Measurements from ENCODE around the gene GPR27.
A peak's percentile ranks its signal among the peaks of the same experiment; 100 is the strongest.

Gene GPR27, protein sequence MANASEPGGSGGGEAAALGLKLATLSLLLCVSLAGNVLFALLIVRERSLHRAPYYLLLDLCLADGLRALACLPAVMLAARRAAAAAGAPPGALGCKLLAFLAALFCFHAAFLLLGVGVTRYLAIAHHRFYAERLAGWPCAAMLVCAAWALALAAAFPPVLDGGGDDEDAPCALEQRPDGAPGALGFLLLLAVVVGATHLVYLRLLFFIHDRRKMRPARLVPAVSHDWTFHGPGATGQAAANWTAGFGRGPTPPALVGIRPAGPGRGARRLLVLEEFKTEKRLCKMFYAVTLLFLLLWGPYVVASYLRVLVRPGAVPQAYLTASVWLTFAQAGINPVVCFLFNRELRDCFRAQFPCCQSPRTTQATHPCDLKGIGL

DNA sequence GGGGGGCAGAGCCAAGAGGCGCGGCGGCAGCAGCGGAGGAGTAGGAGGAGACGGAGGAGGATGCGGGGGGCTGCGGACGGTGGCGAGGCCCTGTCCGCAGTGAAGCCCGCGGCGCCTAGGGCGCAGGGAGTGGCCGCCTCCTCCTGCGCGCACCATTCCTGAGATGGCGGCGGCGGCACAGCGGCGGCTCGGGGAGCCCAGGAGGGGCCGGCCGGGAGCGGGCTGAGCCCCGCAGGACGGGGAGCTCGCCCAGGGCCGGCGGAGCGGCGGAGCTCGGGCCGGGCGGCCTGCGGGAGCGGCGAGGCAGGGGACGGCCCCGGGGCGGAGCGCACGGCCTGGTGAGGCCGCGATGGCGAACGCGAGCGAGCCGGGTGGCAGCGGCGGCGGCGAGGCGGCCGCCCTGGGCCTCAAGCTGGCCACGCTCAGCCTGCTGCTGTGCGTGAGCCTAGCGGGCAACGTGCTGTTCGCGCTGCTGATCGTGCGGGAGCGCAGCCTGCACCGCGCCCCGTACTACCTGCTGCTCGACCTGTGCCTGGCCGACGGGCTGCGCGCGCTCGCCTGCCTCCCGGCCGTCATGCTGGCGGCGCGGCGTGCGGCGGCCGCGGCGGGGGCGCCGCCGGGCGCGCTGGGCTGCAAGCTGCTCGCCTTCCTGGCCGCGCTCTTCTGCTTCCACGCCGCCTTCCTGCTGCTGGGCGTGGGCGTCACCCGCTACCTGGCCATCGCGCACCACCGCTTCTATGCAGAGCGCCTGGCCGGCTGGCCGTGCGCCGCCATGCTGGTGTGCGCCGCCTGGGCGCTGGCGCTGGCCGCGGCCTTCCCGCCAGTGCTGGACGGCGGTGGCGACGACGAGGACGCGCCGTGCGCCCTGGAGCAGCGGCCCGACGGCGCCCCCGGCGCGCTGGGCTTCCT lies at the start of gene GPR27:
Gene GPR27 (plus strand): TSS at position 155 of the 909 bp plus-strand sequence. CDS start 195 bp downstream, at position 350.
- DNase-seq (ENCODE audit: low read depth), result peak; percentile 23

DNA sequence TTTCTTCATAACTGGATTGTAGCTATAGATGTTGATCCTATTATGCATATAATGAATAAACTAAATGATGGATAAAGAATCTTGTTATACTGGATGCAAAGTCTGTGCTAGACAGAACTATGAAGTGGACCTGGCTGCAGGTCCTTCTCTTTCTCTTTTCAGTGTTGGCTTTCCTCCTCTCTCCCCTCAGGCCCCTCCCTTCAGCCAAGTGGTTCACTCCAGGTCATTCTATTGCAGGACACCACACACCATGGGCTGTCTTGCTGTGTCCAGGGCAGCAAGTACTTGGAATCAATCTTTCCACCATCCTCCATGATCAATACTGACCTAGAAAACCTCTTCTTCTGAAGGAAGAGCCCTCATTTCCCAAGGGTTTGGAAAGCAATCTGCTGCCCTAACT lies 48.7 kb upstream of the GPR27 start:
- DNase-seq (ENCODE audit: low read depth), result no peak

DNA sequence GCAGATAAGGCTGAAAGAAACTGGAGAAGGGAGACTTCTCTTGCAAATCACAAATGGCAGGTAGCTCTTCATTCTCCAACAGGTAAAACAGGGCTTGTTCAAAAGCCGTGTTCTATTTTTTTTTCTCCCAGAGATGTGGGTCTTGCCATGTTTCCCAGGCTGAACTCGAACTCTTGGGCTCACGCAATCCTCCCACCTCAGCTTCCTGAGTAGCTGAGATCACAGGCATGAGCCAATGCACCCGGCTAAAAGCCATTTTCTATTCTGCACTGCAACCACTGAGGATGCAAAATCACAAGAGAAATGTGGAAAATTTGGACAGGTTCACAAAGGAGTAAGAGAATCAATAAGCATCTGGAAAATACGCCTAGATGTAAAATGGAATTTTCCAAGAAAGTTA lies 48.0 kb upstream of the GPR27 start:
- DNase-seq (ENCODE audit: low read depth), result no peak

DNA sequence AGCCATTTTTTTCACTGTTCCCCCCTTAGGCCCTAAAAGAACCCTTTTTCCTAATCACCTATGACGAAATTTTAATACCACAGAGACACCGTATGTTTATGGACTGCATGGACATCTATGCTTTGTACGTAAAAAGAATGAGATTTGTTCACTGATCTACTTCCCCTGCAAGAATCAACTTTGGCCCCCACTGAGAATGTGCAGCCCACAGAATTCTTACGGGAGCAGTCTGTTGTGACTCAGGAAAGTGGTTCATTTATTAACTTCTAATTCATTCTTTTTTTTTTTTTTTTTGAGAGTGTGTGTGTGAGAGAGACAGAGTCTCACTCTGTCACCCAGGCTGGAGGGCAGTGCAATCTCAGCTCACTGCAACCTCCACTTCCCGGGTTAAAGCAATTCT lies 46.1 kb upstream of the GPR27 start:
- no peak for DNase-seq (ENCODE audit: low read depth)

DNA sequence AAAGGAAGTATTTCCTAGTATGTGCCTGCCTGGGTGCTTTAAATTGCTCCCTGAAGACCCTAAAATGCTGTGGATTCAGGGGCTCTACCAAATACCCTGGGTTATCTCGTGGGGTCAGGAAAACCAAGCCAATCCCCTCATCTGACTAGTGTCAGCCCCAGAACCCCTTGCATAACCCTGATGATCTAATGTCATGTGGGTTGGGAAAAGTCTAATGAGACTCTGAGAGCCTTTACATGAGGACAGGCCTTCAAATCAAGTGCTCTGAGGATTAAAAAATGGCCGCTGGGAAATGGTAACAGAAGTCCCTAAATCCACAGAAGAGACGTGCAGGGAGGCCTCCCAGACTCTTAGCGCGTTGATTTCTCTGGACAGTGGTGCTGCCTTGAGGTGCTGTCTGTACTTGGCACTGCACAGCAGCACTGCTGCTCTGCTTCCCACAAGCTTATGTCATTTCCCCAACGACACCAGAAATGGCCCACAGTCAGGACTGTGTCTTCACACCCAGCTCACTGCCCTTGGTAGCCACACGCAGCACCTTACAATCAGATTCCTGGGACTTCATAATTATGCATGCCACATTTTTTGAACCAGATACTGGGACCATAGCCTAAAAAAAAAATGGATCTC lies 45.1 kb upstream of the GPR27 start:
- no peak for DNase-seq (ENCODE audit: low read depth)

DNA sequence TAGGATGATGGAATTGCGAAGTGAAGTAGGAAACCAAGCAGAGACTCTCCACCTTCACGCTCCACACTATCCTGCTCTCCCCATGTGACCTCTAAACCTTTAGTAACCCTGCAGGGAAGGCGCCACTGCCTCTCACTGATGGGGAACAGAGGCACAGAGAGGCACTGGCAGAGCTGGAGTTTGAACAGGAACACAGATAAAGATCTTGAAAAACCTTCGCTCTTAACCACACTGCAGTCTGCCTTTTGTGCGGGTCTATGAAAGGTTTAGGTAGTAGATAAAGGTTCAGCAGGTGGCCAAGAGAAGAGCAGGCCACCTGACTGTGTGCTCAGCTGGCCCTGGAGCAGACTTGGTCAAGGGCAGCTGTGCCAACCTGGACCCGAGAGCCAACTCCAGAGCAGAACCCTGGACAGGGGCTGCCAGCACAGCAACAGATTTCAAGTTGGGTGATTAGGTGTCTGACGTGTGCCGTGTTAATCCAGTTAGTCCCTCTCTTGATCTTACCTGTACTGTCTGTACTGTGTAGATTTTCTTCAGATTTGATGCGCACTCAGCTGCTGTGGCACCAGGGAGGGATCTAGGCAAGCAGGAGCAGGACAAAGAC lies 43.6 kb upstream of the GPR27 start:
- DNase-seq (ENCODE audit: low read depth), result no peak

DNA sequence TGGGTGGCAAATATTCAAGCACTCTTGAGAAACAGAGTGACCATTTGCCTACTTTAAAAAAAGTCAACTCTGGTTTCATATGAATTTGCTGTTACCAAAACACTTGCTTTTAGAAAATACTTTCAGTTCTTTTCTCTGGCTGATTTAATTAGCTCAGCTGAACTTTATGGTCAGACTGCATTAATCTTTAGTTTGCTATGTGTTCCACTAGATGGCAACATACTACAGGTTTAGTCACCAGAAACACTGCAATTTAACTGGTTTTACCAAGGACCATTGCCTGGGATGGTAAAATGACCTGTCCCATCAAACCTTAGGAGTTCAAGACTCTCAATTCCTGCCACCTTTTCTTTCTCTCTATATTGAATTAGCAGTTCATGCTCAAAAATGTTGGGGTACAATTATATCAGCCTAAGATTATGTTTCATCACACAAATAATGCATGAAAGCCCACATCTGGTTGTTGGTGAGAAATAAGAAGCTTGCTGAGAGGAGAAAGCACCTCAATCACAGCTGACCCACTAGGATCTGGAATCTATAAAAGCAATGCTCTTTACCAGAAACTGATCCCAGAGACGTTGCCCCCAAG lies 42.7 kb upstream of the GPR27 start:
- DNase-seq (ENCODE audit: low read depth), result no peak

DNA sequence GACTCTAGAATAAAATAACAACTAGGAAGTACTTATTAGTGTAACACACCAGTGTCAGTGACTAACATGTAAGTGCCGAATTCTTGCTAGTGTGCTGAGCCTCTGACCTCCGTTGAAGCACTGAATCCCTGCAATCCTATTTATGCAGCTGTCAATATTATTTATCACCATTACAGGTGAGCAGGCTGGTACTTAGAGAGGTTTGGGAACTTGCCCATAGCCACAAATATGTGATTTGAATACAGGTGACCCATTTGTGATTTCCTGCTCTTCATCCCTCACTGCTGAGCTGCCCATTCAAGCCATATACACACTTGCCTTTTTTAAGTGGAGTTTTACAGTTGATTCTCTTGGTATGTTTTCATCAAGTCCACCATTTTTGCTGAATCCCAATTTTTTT lies 40.6 kb upstream of the GPR27 start:
- DNase-seq (ENCODE audit: low read depth), result no peak

DNA sequence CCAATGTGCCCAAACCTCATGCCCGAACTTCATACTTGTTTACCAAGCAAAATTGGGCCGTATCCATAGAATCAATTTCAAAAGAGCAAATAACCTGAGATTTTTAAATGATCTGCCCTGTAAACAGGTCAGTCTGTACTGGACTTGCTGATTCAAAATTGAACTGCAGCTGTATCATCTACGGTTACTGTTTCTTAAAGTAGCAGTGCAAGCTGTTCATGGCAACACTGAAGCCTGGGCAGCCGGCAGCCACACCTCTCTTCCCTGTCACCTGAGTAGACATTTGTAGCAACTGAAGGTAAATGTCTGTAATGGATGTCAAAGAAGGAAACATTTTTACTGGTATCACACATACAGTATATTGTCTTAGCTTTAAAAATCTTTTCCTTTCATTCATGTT lies 39.1 kb upstream of the GPR27 start:
- no peak for DNase-seq (ENCODE audit: low read depth)

DNA sequence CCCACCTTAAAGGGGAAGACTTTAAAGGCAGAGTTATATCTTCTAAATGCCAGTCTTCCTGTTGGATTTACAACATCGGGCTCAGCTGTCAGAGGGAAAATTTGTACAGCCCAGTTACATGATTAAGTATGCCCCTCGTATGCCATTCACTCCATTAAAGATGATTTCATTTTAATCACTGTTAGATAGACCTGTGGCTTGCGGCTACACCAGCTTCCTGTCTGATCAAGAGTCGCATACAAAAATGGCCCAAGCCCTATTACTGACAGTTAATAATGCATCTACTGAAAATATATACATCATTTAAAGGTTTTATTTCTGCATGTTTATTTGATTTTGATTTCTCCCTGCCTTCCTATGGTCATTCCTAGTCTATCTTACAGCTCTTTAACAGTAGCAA lies 35.6 kb upstream of the GPR27 start:
- DNase-seq (ENCODE audit: low read depth), result no peak

DNA sequence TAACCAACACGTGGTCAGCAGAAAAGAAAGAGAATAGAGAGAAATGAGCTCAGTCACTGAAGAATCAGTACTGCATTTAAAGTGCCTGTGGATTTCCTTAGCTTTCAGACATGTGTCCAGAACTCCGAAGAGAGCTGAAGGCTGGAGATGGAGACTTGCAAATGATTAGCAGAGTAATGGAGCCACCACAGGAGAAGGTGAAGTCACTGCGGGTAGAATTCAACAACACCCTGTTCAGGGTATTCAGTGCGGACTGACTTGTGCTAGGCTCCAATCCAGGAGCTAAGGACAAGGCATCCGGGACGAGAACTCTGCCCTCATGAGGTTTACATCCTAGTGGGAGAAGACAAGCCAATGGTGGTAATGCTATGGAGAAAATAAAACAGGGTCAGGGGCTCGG lies 32.7 kb upstream of the GPR27 start:
- no peak for DNase-seq (ENCODE audit: low read depth)

DNA sequence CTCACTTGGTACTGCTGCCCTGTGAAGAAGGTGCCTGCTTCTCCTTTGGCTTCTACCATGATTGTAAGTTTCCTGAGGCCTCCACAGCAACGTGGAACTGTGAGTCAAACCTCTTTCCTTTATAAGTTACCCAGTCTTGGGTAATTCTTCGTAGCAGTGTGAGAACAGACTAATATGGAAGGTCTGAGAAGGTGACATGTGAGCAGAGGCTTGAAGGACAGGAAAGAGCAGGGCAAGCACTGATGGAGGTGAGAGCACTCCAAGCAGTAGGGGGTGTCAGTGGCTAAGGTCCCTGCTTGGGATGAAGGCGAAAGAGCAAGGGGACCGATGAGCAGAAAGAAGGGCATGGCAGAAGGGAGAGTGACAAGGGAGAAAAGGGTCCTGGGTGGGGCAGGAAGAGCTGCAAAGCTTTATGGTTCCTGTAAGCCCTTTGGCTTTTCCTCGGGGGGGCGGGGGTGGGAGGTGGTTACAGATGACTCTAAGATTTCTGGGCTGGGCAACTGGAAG lies 32.0 kb upstream of the GPR27 start:
- no peak for DNase-seq (ENCODE audit: low read depth)

DNA sequence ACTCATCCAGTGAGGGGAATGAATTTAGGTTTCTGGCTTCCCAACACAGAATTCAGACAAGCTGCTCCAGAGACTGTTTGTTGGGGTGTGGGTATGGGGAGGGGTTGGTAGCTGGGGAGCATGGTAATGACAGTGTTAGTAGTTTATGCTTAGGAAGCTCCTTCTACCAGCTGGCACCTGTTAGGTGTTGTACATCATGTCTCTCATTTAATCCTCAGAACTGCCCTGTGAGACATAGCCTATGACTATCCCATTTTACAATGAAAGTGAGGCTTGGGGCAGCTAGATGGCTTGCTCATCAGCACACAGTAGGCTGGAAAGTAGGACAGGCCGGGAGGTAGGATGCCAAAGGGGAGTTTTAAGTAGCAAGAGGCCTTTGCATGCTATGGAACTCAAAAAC lies 31.0 kb upstream of the GPR27 start:
- no peak for DNase-seq (ENCODE audit: low read depth)

DNA sequence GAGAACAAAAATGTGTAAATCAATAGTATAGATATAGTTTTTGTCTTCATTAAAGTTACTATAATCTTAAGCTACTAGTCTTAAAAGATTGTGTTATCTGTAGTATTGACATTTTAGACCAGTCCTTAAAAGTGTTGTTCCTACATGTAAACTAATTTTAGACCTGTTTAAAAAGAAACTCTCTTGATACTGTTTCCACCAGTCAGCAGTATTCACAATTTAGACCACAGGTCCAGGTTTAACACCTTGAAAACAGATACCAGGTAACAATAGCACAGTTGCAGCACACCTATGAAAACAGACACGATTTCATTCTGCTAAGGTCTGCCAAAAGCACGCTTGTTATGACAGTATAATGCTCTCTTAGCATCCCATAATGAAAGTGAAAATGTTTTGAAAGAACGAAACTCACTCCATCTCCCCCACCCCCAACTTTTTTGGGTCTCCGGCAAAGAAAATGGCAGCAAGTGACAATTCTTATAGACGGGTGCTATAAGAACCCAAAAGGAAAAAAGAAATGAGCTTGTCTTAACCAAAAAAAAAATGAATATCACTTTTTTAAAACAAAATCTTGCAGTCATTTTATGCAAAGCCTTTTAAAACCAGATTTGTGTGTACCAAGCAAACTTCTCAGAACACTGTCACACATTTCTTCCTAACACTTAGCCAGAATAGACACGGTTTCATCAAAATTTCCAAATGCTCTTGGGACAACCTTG lies 30.0 kb upstream of the GPR27 start:
- no peak for DNase-seq (ENCODE audit: low read depth)

DNA sequence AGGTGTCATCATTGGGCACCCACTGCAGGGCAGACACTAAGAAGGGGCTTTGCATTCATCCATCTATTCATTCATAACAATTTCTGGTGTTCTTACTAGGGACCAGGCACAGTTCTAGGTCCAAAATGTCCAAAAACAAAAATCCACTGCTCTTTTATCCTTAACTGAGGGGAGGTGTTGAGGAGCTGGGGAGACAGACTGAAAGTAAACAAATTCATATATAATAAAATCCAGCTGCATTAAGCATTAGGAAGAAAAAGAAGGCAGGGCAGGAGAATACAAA lies 29.5 kb upstream of the GPR27 start:
- DNase-seq (ENCODE audit: low read depth), result no peak

DNA sequence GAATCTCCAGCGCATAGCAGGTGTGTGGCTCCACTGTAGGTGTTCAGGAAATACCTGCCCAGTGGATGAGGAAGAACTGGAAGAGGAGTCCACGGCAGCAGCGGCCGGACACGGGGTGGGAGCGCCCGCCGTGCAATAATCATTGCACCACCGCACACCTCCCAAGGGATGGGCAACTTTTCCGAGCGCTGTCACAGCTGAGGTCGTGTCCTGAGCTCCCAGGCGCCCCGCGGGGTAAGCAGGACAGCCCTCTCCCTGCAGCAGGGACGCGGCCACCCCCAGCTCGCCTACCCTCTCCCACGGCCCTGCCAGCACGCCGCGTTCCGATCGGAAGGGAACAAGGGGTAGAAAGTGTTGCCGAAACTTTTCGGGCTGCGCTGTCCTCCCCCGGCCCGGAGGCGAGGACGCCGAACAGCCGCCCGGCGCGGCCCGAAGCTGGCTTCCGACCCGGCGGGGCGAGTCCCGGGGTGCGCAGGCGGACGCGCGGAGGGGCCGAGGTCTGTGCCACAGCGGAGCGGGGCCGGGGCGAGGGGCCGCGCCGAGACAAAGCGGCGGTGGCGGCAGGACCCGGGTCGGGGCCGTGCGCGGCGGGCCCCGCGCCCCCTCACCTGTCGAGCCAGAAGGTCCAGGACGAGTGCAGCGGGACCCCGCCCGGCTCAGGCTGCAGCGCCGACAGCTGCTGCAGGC lies 28.9 kb upstream of the GPR27 start:
- DNase-seq (ENCODE audit: low read depth), result peak; percentile 43

DNA sequence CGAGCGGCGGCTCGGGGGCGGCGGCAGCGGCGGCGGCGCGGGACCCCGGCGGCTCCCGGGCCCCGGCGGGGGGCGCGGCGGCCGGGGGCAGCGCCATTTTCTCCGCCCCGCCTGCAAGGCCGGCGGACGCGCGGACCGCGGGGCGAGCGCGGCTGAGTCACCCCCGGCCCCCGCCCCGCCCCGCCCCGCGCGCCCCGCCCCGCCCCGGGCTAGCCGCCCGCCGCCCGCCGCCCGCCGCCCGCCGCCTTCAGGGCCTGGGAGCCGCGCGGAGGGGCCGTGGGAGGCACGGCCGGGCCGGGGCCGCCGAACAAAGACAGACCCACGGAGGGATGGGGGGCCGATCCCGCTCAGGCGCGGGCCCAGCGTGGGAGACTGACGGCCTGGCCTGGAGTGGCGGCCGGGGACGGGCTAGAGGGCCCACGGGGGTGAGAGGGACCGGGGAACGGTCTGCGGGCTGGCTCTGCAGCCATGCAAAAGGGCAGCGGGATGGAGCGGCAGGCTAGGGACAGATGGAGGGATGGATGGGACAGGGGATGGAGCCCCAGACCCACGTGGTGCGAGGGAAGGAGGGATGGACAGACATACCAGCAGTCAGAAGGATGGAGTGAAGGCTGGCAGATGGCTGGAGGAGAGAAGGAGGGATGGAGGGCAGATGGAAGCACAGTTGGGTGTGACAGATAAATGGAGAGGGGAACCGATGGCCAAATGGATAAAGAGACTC lies 28.2 kb upstream of the GPR27 start, which contains the start of gene EIF4E3:
Gene EIF4E3 (minus strand): TSS at position 132 of the 721 bp plus-strand sequence. CDS start 35 bp downstream, at position 97.
- DNase-seq (ENCODE audit: low read depth), result peak; percentile 48

DNA sequence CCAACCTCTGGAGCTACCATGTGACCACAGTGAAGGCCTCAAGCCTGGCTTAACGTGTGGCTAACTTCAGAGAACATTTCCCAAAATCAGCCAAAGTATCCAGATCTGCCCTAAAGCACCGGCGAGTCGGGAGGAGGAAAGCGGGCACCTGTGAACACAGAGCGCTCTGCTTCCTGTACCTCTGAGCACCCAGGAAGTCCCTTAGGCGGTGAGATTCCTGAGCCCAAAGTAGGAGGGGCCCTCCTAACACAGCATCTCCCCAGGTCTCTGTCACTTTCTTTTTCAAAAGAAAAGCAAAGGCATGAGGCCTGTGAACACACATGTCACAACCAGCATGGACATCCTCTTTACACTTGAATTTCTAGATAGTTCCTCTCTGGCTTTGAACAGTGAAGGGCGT lies 27.5 kb upstream of the GPR27 start:
- DNase-seq (ENCODE audit: low read depth), result no peak

DNA sequence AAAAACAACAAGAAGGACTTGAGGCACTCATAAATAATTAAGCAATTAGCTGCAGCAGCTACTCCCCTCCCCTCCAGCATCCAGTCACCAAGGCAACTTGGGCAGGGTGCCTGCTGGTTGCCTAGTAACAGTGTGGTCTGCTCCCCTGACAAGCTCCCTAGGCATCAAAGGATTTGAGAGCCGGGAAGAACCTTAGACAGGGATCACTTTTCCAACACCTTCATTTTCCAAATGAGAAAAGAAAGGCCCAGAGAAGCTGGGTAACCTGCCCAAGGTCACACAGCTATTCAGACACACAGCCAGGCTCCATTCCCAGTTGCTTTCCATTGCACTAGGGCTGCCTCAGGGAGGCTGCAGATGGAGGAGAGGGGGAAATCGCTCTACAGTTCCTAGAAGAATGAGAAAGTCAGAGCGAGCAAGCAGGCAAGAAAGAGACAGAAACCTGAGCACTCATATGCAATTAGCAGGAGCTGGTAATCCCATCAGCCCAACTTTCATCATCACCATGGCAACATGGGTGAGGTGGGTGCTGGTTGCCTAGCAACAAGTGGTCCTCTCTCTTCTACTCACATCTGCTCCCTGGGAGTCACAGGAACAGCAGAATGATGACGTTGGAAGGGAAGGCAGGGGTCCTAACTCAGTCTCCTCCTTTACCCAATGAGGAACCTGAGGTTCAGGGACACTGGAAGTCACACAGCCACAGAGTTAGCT lies 24.9 kb upstream of the GPR27 start:
- DNase-seq (ENCODE audit: low read depth), result no peak

All from activated T-cell treated with anti-CD3 and anti-CD28 coated beads for 48 hours (primary cell).